ENCODE data around the gene PLEKHM3. TPM values are rescaled to one million over a fixed set of nuclear protein-coding genes. Genes with fewer than 3 reads are reported as not detected.
A peak's percentile ranks its signal among the peaks of the same experiment; 100 is the strongest.

PLEKHM3 gene
- total RNA-seq, 1 experiment from 2014 or later: 9.3 TPM

DNA sequence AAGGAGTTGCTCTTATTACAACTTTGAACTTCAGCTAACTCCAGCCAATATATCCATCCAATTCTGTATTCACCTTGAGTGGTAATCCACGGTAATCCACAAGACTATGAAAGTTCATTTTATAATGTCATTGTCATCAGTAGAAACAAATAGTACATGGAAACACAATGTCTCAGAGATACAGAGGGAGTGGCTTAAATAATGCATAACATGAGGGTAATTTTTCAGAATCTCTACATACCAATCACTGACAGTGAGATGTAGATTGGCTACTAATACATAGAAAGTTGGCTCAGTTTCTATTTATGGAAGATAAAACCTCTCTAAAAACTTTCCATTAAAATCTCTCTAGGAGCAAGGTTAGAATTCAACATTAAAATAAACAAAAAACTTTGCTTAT, 93.2 kb downstream of the PLEKHM3 start:
- no peaks in the 10 kb centered on the region for H3K27me3 Mint-ChIP-seq (ENCODE audit: insufficient read depth, unreplicated experiment)
- no peak for DNase-seq
- peaks cover 41% of the 10 kb centered on the region for H3K4me1 Mint-ChIP-seq (ENCODE audit: low read depth, unreplicated experiment)
- Histone ChIP-seq H3K36me3 (ENCODE audit: control insufficient read depth, insufficient read depth, low read length) (no peaks in the 10 kb centered on the region), H3K4me1 (peaks cover 76% of the 10 kb centered on the region), H3K27me3 (replicated peaks; ENCODE audit: control insufficient read depth, insufficient read depth, low read length) (no peaks in the 10 kb centered on the region), H3K4me3 (ENCODE audit: low read depth, low read length) (no peak overlapping the region), H3K9me3 (no peaks in the 10 kb centered on the region)
- no peaks in the 10 kb centered on the region for H3K9me3 Mint-ChIP-seq (ENCODE audit: unreplicated experiment)
- intact Hi-C loops (cut with micrococcal nuclease; ENCODE audit: unreplicated experiment): no loop called here
- TF ChIP-seq, protein P1, sequence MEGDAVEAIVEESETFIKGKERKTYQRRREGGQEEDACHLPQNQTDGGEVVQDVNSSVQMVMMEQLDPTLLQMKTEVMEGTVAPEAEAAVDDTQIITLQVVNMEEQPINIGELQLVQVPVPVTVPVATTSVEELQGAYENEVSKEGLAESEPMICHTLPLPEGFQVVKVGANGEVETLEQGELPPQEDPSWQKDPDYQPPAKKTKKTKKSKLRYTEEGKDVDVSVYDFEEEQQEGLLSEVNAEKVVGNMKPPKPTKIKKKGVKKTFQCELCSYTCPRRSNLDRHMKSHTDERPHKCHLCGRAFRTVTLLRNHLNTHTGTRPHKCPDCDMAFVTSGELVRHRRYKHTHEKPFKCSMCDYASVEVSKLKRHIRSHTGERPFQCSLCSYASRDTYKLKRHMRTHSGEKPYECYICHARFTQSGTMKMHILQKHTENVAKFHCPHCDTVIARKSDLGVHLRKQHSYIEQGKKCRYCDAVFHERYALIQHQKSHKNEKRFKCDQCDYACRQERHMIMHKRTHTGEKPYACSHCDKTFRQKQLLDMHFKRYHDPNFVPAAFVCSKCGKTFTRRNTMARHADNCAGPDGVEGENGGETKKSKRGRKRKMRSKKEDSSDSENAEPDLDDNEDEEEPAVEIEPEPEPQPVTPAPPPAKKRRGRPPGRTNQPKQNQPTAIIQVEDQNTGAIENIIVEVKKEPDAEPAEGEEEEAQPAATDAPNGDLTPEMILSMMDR (IDR thresholded peaks at IDR 0.05; ENCODE audit: insufficient read depth in 1 of 2, low read depth in 1 of 2, low read length in 1 of 2, severe bottlenecking in 1 of 2, unreplicated experiment in 1 of 2): no peak
- no TSS peak for BruUV-seq (replicated peaks)
- H3K27ac Mint-ChIP-seq (ENCODE audit: unreplicated experiment): no peak overlapping the region
- H3K36me3 Mint-ChIP-seq (ENCODE audit: insufficient read depth, unreplicated experiment): no peaks in the 10 kb centered on the region
- H3K4me3 Mint-ChIP-seq (ENCODE audit: unreplicated experiment): no peak overlapping the region
- ChIA-PET POLR2A (no interaction called here), CTCF (no interaction called here)

DNA sequence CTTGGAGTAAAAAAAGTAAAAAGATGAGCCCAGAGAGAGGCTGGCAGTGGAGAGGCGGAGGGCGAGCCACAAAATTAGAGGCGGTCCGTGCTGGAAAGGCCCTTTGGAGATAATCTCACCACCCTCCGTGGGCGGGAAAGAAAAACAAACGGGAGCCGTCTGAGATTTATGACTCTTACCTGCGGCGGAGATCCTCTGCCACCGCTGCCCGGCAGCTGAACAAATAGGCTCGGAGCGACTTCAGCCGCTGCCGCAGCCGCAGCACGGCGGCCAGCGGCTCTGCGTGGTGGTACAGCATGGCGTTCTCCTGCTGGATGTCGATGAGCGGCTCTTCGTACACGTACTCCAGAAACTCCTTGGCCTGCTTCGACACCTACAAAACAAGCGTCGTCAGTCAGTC, 94.6 kb downstream of the PLEKHM3 start:
- Histone ChIP-seq H3K36me3 (ENCODE audit: control insufficient read depth, insufficient read depth, low read length) (no peaks in the 10 kb centered on the region), H3K4me1 (peaks cover 77% of the 10 kb centered on the region), H3K4me3 (ENCODE audit: low read depth, low read length) (peak overlapping the region; percentile 19), H3K9me3 (no peaks in the 10 kb centered on the region), H3K27me3 (replicated peaks; ENCODE audit: control insufficient read depth, insufficient read depth, low read length) (no peaks in the 10 kb centered on the region)
- TF ChIP-seq, protein P1 (IDR thresholded peaks at IDR 0.05; ENCODE audit: insufficient read depth in 1 of 2, low read depth in 1 of 2, low read length in 1 of 2, severe bottlenecking in 1 of 2, unreplicated experiment in 1 of 2): peak in 1 of 2 experiments; percentile 23
- no peaks in the 10 kb centered on the region for H3K27me3 Mint-ChIP-seq (ENCODE audit: insufficient read depth, unreplicated experiment)
- peaks cover 40% of the 10 kb centered on the region for H3K4me1 Mint-ChIP-seq (ENCODE audit: low read depth, unreplicated experiment)
- DNase-seq: peak; percentile 86 to 89
- ChIA-PET POLR2A (interaction anchor here (0.6 kb wide), 2 partner anchors 38 to 401 kb away, joined by 3 read pairs; partner anchors contain the start of gene CREB1), CTCF (no interaction called here)
- no peaks in the 10 kb centered on the region for H3K9me3 Mint-ChIP-seq (ENCODE audit: unreplicated experiment)
- H3K36me3 Mint-ChIP-seq (ENCODE audit: insufficient read depth, unreplicated experiment): no peaks in the 10 kb centered on the region
- intact Hi-C loops (cut with micrococcal nuclease; ENCODE audit: unreplicated experiment): loop anchor here (1.0 to 2.0 kb wide), 5 partner anchors 18 to 162 kb away; partner anchors contain the start of gene FZD5
- peak overlapping the region; percentile 87 for H3K27ac Mint-ChIP-seq (ENCODE audit: unreplicated experiment)
- no TSS peak for BruUV-seq (replicated peaks)
- peak overlapping the region; percentile 79 for H3K4me3 Mint-ChIP-seq (ENCODE audit: unreplicated experiment)

DNA sequence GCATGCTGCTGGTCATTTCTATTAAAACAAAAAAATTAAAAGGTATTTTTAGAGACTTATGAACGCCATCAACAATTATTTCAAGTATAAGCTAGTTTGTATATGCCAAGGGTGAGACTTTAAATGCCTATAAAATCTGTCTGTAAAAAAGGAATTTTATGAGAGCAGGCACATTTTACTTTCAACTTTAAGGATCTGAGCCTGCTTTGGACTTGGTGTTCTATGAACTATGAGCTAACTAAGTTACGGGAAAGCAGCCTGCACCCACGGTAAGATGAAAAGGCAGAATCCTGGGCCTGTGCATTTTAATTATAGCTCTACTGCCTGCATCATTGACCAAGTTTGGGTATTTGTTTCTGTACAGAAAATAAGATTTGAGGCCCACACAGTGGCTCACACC, 95.4 kb downstream of the PLEKHM3 start:
- intact Hi-C loops (cut with micrococcal nuclease; ENCODE audit: unreplicated experiment): loop anchor here (1.0 to 2.0 kb wide), 5 partner anchors 17 to 161 kb away; partner anchors contain the start of gene FZD5
- Histone ChIP-seq H3K27me3 (replicated peaks; ENCODE audit: control insufficient read depth, insufficient read depth, low read length) (no peaks in the 10 kb centered on the region), H3K36me3 (ENCODE audit: control insufficient read depth, insufficient read depth, low read length) (no peaks in the 10 kb centered on the region), H3K4me1 (peaks cover 74% of the 10 kb centered on the region), H3K4me3 (ENCODE audit: low read depth, low read length) (no peak overlapping the region), H3K9me3 (no peaks in the 10 kb centered on the region)
- no peak overlapping the region for H3K4me3 Mint-ChIP-seq (ENCODE audit: unreplicated experiment)
- no peak overlapping the region for H3K27ac Mint-ChIP-seq (ENCODE audit: unreplicated experiment)
- TF ChIP-seq, protein P1 (IDR thresholded peaks at IDR 0.05; ENCODE audit: insufficient read depth in 1 of 2, low read depth in 1 of 2, low read length in 1 of 2, severe bottlenecking in 1 of 2, unreplicated experiment in 1 of 2): no peak
- peaks cover 40% of the 10 kb centered on the region for H3K4me1 Mint-ChIP-seq (ENCODE audit: low read depth, unreplicated experiment)
- POLR2A ChIA-PET: no interaction called here
- no peak for DNase-seq
- CTCF ChIA-PET: no interaction called here
- no peaks in the 10 kb centered on the region for H3K9me3 Mint-ChIP-seq (ENCODE audit: unreplicated experiment)
- BruUV-seq (replicated peaks): no TSS peak
- no peaks in the 10 kb centered on the region for H3K27me3 Mint-ChIP-seq (ENCODE audit: insufficient read depth, unreplicated experiment)
- no peaks in the 10 kb centered on the region for H3K36me3 Mint-ChIP-seq (ENCODE audit: insufficient read depth, unreplicated experiment)
